ENCODE measurements around the gene XRCC3.

GRCh38 chr14:103740991-103741689, 25.9 kb upstream of the XRCC3 start:
- no peak for TF ChIP-seq CTCF (IDR thresholded peaks at IDR 0.05; ENCODE audit: low read depth, low read length, missing input control)
- no peak for TF ChIP-seq GABPA (IDR thresholded peaks at IDR 0.05 in 1 of 2, conservative IDR thresholded peaks at IDR 0.05 in 1 of 2)
- TF ChIP-seq RAD21 (IDR thresholded peaks at IDR 0.05): no peak
- no peak for TF ChIP-seq EGR1 (IDR thresholded peaks at IDR 0.05; ENCODE audit: low read depth in 2 of 2)
- TF ChIP-seq TAF1 (conservative IDR thresholded peaks at IDR 0.05): no peak
- TF ChIP-seq MAX (IDR thresholded peaks at IDR 0.05): no peak
- TF ChIP-seq FOXA1 (IDR thresholded peaks at IDR 0.05): no peak
- no peak for TF ChIP-seq YY1 (IDR thresholded peaks at IDR 0.05)
- TF ChIP-seq HNF4A (conservative IDR thresholded peaks at IDR 0.05): no peak
- no peak for TF ChIP-seq HNF4G (IDR thresholded peaks at IDR 0.05)
- TF ChIP-seq REST (IDR thresholded peaks at IDR 0.05): no peak
- TF ChIP-seq JUND (IDR thresholded peaks at IDR 0.05): no peak
- TF ChIP-seq FOXA2 (IDR thresholded peaks at IDR 0.05): no peak
- TF ChIP-seq SP1 (IDR thresholded peaks at IDR 0.05): no peak

Measured in liver (tissue), 3 donors.